ENCODE results near the gene SEMA3C.

Gene SEMA3C

DNA sequence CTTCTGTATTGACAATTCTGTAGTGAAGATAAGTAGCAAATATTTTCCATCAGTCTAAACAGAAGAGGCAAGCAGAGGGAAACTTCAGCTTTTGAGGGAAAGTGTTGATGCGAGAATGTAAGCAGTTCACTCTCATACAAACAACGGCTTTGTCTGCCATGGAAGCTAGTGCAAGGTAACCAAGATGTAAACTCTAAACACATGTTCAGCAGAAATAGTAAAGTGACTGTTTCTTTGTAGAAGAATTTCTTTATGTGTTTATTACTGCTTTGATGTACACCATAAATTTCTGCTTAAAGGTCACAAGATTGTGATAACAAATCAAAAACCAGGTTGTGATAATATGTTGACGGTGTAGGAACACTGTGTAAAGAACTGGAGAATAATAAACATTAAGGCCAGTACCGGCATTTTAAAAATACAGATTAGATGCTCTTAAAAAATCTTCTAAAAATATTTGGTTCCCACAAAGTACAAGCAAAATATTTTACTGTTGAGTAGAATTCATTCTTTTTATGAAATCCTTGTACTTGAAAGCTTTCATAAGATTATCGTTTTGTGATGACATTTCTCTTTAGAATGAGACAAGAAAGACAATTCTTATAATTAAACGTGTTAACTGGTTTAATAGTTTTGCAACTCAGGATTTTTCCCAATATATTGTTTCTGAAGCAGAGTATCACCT lies 34.2 kb downstream of the SEMA3C start:
- no peak for DNase-seq

DNA sequence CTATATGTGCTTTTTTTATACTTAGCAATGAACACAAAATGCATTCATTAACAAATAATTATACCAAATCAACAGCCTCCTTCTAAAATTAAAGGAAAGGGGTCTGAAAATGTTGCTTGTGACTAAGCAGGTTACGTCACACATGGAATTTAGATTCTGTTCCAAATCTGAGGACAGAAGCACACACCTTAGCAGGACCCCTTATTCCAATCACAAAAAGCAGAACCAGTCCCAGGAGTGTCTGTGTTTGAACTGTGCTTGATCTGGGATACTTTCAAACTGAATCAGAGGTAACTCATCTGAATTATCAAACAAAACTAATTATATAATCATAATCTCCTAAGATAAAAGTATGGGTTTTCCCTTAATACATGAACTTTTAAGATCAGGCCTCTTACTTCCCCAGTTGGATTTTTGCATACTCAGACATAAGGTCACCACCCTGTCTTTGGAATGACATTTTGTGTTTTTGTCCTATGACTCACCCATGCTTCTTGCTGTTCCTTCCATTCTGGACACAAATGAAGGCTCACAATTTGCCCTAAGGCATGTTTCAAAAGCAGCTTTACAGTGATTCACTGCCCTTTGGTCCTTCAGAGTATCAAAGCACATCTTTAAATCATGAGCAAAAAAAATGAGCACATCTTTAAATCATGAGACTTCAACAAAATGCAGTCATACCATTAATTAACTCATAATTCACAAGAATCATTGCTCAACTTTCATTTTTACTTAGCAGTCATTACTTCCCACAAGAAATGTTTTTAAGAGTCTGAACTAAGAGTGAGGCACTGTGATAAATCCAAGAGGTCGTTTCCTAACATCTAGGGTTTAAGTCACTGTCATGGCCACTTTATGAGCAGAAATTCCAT lies 35.5 kb downstream of the SEMA3C start:
- DNase-seq: no peak

DNA sequence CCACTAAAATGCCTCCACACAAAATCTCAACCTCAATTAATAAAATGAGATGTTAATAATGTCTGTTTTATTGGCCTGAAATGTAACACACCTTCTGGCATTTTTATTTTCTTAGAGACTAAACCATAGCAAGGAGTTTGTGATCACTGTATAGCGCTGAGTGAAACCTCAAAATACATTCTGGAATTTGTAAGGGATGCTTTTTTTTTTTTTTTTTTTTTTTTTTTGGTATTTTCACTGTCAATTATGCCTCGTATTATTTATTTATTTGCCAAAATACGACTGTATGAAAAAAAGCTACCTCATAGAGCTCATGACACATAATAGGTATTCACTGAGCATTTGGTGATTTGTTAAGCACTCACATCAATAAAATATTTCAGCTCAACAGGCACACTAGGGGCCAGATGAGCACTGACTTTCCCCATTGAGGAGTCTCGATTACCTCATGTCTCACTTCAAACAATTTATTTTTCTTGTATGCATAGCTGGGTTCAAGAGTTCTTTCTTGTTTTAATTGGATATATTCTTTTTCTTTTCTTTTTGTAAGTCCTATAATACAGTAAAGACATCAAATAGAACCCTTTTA lies 36.5 kb downstream of the SEMA3C start:
- DNase-seq: no peak

DNA sequence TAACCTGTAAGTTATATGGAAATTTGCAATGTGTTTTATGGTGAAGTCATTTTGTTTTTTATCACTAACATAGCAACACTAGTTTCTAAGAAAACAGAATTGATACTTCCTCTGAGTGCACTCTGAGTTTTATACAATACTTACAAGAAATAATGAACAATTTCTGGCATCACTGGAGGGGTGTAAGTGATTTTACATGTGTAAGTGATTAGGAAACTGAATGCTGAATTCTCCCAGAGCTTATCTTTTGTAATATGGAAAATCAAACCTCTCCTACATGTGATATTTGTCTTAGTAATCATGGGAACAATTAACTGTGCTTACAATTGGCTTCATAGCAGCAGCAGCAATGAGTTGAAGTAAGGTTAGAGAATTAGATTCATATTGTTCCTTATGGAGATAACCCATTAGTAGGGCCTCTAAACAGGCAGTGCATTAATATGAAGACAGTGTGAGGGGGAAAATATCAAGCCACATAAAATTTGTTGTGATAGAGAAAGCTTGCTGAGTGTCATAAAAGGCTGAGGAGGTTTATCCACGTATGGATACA lies 37.4 kb downstream of the SEMA3C start:
- DNase-seq: no peak

DNA sequence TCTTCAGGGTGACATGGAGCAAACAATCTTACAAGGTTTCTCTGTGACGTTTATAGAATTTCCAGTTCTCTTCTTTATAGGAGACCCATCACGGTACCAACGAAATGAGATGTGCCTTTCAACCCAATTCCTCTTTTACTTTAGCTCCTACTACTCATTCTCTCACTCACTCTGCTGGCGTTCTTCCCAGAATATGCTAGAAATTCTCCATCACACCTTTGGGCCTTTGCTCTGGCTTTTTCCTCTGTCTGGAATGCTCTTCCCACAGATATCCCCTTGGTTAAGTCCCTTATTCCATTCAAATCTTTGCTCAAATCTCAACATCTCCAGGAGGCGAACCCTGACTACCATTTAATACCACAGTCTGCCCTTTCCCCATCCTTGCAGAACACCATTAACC lies 39.0 kb downstream of the SEMA3C start:
- DNase-seq: no peak

DNA sequence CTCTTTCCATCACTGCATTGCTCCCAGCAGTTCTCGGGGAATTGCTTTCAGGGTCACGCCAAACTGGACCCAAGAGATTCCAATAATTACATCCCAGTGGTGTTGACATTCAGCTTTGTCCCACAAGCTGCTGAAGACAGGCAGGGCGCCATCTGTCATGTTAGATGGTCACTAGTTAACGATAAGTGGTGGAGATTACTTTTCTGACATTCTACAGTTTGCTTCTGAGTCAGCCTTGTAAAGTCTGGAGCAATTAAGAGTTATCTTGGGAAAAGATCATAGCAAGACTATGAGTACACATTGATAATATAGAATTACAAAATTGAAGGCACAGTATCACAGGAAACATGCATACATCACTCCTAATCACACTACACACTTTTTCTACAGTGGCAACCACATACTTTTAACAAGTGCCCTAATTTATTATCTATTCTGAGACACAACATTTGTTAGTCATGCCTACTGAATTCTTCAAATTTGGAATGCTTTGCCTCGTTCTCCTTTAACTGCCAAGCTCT lies 41.9 kb downstream of the SEMA3C start:
- DNase-seq: no peak

DNA sequence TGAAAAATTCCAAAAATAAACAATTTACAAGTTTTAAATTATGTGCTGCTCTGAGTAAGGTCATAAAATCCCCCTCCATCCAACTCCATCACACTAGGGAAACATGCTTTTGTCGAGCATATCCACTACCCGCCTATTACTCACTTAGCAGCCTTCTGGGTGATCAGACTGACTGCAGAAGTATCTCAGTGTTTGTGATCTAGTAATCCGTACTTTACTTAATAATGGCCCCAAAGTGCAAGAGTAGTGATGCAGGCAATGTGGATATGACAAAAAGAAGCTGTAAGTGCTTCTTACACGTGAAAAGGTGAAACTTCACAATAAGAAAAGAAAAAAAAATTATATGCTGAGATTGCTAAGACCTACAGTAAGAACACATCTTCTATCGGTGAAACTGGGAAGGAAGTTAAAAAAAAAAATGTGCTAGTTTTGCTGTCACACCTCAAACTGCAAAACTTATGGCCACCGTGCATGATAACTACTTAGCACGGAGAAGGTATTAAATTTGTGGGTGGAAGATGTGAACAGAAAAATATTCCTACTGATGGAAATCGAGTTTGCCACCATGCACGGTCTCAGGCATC lies 43.2 kb downstream of the SEMA3C start:
- DNase-seq: no peak

DNA sequence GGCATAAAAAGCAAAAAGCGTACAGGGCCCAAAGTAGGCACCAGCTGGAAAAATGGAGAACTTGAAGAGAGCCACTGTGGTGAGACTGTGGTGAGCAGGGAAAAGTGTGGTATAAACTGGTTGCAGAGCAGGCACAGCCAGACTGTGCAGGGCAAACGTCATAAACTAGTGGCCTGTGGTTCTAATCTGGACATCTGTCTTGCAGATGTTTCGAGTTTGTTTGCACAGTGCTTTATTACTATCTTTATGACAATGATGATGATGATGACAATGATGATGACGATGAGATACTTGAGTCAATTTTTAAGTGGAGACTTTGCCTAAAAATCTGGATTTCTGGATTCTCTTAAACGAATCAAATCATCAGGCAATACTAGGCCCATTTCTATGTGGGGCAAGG lies 45.7 kb downstream of the SEMA3C start:
- DNase-seq: no peak

DNA sequence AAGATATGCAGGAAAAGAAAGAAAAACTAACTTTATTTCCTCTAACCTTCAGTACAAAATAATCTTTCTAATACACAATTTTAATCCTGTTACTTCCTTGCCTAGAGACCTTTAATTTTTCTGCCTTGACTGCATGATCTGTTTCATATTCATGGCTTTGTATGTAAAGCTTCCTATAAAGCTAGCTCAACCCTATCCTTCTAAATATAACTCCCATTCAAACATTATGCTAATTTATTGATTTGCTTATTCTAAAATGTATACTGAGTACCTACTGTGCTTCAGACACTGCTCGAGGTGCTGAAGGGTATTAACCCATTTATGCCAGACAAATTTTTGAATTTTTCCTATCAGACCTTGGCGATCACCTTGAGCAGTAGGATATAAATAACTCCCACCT lies 47.6 kb downstream of the SEMA3C start:
- no peak for DNase-seq

DNA sequence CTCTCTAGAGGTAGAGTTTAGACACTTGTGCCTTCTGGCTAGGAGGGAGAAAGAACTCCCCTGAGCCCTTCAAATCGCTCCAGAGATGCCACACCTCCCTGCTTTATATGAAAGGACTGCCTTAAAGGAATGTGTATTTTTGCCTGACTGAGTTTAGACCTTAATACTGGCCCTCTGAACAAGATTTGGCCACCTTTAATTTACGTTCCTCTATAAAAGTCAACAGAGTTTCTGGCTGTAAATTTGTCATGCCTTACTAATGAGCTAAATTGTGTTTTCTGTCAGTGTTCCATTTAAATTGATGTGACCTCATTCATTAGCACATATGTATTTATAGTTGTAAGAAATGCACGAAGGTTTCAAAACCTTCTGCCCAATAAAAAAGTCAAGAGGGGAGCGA lies 48.0 kb downstream of the SEMA3C start:
- DNase-seq: no peak

DNA sequence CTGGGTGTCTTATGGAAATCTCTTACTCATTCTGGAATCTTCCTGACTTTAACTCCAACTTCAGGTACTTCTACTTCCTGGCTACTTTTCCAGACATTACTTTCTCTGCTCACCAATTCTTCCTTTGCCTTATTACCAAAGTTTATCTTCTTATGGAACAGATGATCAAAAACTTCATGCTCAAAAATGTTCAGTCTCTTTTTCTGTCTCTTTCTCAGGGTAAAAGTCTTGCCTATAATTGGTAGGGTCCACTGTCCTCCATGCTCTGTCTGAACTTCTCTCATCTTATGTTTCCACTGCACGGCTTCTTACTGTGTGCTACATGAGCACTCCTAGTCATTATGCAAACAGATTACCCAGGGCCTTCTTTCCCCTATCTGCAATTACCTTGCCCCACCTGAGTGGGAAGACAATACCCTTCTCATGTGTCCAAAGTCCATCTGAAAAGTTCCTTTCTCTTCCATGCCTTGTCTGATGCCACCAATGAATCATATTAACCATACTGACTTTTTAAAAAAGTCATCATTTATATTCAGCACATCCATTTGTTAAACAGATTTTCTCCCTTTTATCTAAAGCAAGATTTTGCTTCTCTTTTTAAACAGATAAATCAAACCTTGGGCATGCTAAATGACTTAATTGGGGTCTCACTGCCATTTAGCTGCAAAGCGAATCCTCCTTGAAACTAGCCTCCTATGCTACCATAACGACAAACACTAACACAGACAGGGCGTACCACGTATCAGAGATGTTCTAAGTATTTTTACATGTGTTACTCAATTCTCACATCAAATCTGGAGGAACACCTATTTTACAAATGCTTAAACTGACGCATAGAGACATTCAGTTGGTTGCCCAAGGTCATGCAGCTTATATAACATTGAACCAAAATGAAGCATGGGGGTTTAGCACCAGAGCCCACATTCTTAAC lies 48.8 kb downstream of the SEMA3C start:
- DNase-seq: no peak

DNA sequence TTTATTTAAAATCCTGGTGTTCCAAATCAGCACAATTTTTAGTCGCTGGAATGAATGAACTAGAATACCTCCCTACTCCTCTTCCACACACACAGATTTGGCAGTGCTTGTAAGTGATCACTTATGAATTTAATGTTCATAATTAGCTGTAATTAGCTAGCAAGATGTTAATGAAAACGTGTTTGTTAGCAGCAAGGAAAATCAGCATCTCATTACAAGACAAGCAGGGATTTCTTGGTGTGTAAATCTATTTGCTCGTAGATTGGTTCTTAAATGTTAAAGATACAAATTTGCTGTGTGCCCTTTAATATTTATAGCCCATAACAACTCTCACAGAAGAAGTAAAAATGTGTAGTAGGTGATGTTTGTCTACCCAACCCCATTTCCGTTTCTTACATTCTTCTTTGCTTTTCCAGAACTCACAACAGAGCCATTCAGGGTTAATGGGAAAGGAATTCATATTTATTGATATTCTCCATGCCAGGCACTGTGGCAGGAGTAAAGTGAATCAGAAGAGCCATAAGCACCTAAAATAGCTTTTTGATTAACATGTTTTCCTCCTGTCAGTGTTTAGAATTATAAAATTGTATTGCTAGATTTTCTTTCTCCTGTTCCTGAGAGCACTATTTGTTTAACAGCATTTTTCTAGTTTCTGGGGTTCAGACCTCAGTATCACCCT lies 49.6 kb downstream of the SEMA3C start:
- DNase-seq: no peak

DNA sequence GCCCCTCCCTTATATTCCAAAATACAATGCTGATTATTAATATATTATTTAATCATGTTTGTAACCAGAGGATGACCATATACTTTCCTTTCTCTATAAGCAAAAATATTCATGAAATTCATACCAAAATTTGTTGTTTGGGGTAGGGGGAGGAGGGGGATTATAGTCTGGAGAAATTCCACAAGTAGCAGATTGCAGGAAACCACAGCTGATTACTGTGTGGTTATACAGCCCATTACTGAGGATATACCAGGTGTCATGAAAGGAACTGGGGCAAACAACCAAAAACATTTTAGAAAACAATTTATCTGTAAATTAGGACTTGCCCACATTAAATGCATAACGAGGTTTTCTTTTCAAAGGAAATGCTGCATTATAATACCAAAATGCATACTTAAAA lies 50.3 kb downstream of the SEMA3C start:
- no peak for DNase-seq

DNA sequence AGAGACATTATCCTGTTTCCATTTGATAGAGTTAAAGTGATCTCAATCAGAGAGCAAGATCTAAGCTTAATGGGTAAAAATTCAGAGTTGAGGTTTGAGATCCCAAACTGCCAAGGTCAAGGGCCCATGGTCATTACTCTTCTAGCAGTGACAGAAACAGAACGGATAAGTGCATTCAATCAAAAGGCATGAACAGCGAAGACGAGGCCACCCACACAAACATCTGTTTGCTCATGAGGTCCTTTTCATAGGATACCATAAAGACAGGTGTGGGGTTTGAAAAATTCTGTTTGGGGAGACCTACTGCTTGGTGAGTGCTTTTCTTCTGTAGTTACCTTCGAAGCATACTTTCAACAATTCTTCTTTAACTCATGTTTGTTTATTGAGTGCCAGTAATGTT lies 58.3 kb downstream of the SEMA3C start:
- DNase-seq: no peak

DNA sequence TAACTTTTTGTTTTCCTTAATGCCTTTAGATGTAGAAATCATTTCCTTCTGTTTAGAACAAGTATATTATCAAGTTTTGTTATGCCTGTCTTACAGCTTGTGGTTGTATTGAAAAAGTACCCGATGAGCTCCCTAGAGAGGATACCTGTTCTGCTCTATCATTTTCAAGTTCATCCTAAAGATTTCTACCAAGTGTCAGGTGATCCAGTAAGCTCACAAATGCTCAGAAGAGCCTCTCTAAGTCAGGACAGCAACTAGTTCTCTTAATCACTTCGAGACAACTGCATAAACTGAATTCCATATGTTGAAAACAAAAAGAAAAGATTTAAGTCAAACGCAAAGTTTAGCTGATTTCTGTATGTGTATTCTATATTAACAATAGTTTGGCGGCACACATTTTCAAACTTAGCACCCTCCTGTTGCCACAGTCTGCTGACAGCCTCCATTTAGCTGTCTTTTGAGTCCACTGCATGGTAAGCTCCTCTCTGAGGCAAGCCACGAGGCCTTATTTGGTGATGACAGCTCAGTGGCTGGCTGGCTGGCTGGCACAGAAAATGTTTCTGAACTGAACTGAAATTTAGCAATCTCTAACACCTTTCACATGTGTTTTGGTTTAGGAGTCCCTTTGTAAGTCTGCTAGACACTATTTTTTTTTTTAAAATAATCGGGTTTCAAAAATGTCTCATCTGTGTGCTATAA lies 59.4 kb downstream of the SEMA3C start:
- DNase-seq: no peak

DNA sequence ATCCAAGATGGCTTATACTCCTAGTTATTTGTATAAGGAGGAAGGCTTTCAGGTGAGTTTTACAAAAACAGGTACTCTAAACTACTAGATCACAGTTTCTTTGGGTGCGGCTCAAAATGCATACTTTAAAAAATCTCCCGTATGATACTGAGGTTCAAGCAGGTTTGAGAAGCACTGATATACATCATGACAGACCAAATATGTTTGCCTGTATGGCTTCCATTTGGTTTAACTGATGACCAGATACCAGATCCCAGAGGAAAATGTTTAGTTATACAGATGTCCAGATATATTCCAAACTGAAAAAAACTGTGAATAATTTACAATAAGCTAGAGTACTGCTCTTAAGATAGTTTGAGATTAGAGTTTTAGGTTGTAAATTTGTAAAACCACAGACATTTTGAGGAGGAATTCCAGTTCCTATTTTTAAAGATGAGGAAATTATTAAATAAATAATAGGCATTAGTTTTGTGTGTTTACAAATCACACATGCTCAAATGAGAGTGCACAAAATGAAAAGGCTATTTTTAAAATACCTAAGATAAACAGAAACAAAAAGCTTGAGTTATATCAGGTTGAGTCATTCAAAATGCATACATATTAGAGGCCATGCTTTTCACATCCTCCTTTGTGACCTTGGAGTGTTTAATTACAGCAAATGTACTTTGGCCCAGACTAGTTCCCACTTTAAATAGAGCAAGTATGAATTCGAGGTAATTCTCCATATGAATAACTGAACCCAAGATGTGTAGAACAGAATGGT lies 60.5 kb downstream of the SEMA3C start:
- DNase-seq: no peak

DNA sequence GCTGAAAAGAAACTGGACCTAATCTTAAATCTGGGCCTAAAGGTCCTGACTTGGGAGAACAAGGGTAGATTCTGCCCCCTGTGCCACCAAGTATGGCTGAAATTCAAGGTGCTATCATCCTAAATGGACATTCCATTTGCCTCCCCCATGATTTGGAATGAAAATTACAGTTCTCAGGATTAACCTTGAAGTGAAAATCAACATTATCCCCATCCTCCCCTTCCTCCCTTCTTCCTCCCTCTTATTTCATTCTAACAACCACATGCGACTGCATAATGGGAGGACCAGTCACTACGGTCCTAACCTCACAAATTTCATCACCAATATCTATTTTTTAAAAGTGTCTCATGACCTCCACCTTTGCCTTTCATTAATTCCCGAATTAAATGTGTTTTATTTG lies 62.1 kb downstream of the SEMA3C start:
- no peak for DNase-seq

DNA sequence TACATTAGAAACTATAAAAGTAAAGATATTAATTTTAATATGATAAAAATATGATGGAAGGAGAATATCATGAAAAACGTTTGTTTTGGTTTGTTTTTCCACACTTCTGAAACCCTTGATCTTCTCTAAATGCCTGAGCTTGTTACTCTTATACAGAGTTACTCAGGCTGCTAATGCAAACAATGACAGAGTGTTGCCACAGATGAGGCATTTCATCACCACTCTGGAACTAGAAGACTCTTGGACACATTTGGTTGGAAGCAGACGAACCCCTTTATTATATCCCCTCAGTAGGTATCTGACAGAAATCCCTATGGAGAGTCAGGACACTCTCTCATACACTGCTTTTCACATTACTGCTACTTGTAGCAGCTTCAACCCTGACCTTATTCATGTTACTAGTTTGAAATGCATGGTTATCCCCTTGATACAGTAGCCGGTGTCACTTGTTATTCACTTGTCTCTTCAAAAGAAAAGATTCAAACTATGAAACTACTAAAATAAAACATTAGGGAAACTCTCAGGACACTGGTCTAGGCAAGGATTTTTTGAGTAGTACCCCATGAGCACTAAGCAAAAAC lies 66.9 kb downstream of the SEMA3C start:
- no peak for DNase-seq

DNA sequence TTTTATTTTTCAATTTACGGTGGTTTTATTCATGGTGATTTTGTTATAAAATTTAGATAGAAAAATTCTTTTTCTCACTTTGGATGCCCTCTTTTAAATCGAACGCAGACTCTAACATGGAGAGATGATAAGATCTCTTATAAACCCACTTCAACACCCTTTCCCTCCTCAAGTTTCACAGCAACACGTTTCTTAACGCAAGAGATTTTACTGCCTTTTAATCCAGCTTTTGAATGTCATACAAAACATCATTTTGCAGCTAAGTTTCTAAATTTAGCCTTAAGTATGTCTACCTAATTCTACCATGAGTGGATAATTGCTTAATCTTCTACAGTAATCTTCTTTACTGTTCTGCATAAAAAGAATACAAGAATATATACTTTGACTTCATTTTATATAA lies 70.0 kb downstream of the SEMA3C start:
- DNase-seq: no peak

DNA sequence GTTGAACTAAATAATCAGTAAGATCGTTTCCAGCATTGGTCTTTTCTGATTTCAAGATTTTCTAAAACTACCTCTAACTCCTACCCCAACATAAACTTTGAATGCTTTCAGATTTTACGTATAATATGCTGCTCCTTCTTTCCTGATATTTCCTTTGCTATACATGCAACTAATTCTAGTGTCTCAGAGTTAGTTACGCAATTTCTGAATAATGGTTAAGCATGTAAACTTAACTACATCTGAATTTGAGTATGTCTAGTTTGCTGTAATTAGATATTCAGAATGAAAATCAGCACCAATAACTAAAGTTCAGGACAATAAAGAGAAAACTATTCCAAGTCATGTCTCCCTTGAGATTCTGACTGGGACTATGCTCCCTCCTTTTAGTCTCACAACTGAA lies 71.0 kb downstream of the SEMA3C start:
- no peak for DNase-seq
